ENCODE data around the gene BTN2A1.

The BTN2A1 gene

GRCh38 chr6:26436018-26436417, 21.7 kb upstream of the BTN2A1 start:
- no peak for TF ChIP-seq CTCF (conservative IDR thresholded peaks at IDR 0.05; ENCODE audit: low read depth, low read length)
- no peak for DNase-seq (ENCODE audit: low read depth)
- H3K4me3 ChIP-seq (ENCODE audit: low read depth, low read length), result no peak overlapping the region

GRCh38 chr6:26437550-26437949, 20.2 kb upstream of the BTN2A1 start:
- no peak overlapping the region for H3K4me3 ChIP-seq (ENCODE audit: low read depth, low read length)
- DNase-seq (ENCODE audit: low read depth), result no peak
- TF ChIP-seq CTCF (conservative IDR thresholded peaks at IDR 0.05; ENCODE audit: low read depth, low read length), result no peak

- H3K4me3 ChIP-seq (ENCODE audit: low read depth, low read length), result no peak overlapping the region
- no peak for TF ChIP-seq CTCF (conservative IDR thresholded peaks at IDR 0.05; ENCODE audit: low read depth, low read length)
- DNase-seq (ENCODE audit: low read depth), result no peak
Measured at GRCh38 chr6:26438000-26438399, 19.8 kb upstream of the BTN2A1 start.

- peak overlapping the region; percentile 4 for H3K4me3 ChIP-seq (ENCODE audit: low read depth, low read length)
- no peak for TF ChIP-seq CTCF (conservative IDR thresholded peaks at IDR 0.05; ENCODE audit: low read depth, low read length)
- no peak for DNase-seq (ENCODE audit: low read depth)
Measured at GRCh38 chr6:26439151-26440125, 18.3 kb upstream of the BTN2A1 start.

- no peak for DNase-seq (ENCODE audit: low read depth)
- no peak for TF ChIP-seq CTCF (conservative IDR thresholded peaks at IDR 0.05; ENCODE audit: low read depth, low read length)
- H3K4me3 ChIP-seq (ENCODE audit: low read depth, low read length), result peak overlapping the region; percentile 67
Measured at GRCh38 chr6:26440977-26441358, 16.8 kb upstream of the BTN2A1 start.

- no peak for DNase-seq (ENCODE audit: low read depth)
- H3K4me3 ChIP-seq (ENCODE audit: low read depth, low read length), result peak overlapping the region; percentile 67
Measured at GRCh38 chr6:26441977-26442376, 15.8 kb upstream of the BTN2A1 start.

More at GRCh38 chr6:26441977-26442376, 15.8 kb upstream of the BTN2A1 start:
- no peak for TF ChIP-seq CTCF (conservative IDR thresholded peaks at IDR 0.05; ENCODE audit: low read depth, low read length)
